Esophagus muscularis mucosa (tissue), 4 donors: ENCODE measurements around the gene PTPN1. TPM values are rescaled to one million over a fixed set of nuclear protein-coding genes. Genes with fewer than 3 reads are reported as not detected.
"Not testable (repeated sequence)": the region's sequence is repeated elsewhere in the genome, so short reads cannot be mapped to it uniquely, and the experiment has no call there.

Experiments used
- DNase-seq: peaks from one replicate; pipeline ENCODE4 v3.0.0-alpha.2; 2017; ENCODE audit errors: extremely low spot score
- H3K27ac ChIP-seq, 4 donors: fragments of 200-600 bp; sonication (generic); replicated peaks in 1 of 4; 1 replicate in 3 of 4; 2 replicates in 1 of 4; pipeline ENCODE4 v1.5.1; 2016 to 2019; ENCODE audit warnings: mild to moderate bottlenecking in 1 of 4
- H3K27me3 ChIP-seq, 4 donors: fragments of 200-600 bp; sonication (generic); one replicate each; pipeline versions ENCODE4 v1.5.1 to v1.6.0; 2016 to 2019
- H3K36me3 ChIP-seq, 4 donors: fragments of 200-600 bp; sonication (generic); one replicate each; pipeline ENCODE4 v1.5.1; 2016 to 2019
- H3K4me1 ChIP-seq, 4 donors: fragments of 200-600 bp; sonication (generic); one replicate each; pipeline ENCODE4 v1.5.1; 2016 to 2019
- H3K4me3 ChIP-seq, 4 donors: fragments of 200-600 bp; sonication (generic); 1 replicate in 2 of 4; 2 replicates in 2 of 4; pipeline ENCODE4 v1.5.1; 2016 to 2019; ENCODE audit warnings: mild to moderate bottlenecking in 4 of 4, moderate library complexity in 1 of 4
- H3K9me3 ChIP-seq, 4 donors: fragments of 200-600 bp; sonication (generic); 1 replicate in 3 of 4; 2 replicates in 1 of 4; pipeline ENCODE4 v1.5.1; 2016 to 2019
- EP300 ChIP-seq: sonication (generic); formaldehyde crosslinking; IDR thresholded peaks from one replicate; pipeline ENCODE4 v1.6.1; 2017; ENCODE audit warnings: antibody characterized with exemption
- POLR2A ChIP-seq: fragments of 450-650 bp; IDR thresholded peaks from one replicate; pipeline ENCODE4 v1.6.1; 2017; ENCODE audit warnings: antibody characterized with exemption, moderate library complexity, mild to moderate bottlenecking, low read depth
- POLR2AphosphoS5 ChIP-seq, 2 donors: sonication (generic); formaldehyde crosslinking; IDR thresholded peaks; one replicate each; pipeline ENCODE4 v1.6.1; 2017; ENCODE audit warnings: antibody characterized with exemption in 2 of 2
- WGBS: methylation state at CpG from one replicate; pipeline ENCODE4 v1.1.5; 2018; 5-methylcytosine and 5-hydroxymethylcytosine counted together
- intact Hi-C: fragments of 100-400 bp; cut with DNase I; formaldehyde crosslinking; loops from one replicate; pipeline ENCODE4 v1.15.1; 2023
- total RNA-seq, 4 donors: library from RNA; depleted of rRNA; stranded (reverse); fragments of >200 nt; gene quantifications; one replicate each; pipeline versions ENCODE4 v1.1.0 to v1.2.1, GENCODE V29; 2016
- TF ChIP-seq, protein P1 (sequence below), 3 experiments: fragments of 200-600 bp in 2 of 3; fragments of 450-650 bp in 1 of 3; sonication (generic) in 2 of 3; IDR thresholded peaks; one replicate each; pipeline ENCODE4 v1.5.1; 2017 to 2019; ENCODE audit warnings: antibody characterized with exemption in 3 of 3, mild to moderate bottlenecking in 2 of 3, moderate library complexity in 1 of 3

PTPN1 gene
- total RNA-seq, 4 donors from 2014 or later = 21.2 to 49.0 (median 41.0) TPM

DNA sequence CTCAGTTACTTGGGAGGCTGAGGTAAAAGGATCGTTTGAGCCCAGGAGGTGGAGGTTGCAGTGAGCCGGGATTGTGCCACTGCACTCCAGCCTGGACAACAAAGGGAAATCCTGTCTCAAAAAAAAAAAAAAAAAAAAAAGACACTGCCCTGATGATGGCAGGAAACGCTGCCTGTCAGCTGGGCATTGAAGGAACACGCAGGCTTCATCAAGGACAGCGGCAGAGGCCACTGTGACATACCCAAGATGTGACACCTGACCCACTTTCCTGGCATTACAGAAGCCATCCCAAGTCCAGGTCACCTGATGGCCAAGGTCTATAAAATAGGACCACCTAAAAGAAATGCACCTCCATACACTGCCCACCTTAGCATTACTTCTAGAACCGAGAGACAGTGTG, 105.2 kb downstream of the PTPN1 start:
- intact Hi-C loops = no loop called here
- Histone ChIP-seq H3K27ac (no peak overlapping the region), H3K9me3 (no peaks in the 10 kb centered on the region), H3K4me3 (no peak overlapping the region), H3K4me1 (peaks cover 0 to 6% (median 0%) of the 10 kb centered on the region in 4 donors), H3K36me3 (peaks cover 0 to 6% (median 2%) of the 10 kb centered on the region in 4 donors), H3K27me3 (no peaks in the 10 kb centered on the region)
- DNase-seq = no peak
- TF ChIP-seq POLR2A = no peak
- no peak for TF ChIP-seq EP300
- TF ChIP-seq, protein P1, sequence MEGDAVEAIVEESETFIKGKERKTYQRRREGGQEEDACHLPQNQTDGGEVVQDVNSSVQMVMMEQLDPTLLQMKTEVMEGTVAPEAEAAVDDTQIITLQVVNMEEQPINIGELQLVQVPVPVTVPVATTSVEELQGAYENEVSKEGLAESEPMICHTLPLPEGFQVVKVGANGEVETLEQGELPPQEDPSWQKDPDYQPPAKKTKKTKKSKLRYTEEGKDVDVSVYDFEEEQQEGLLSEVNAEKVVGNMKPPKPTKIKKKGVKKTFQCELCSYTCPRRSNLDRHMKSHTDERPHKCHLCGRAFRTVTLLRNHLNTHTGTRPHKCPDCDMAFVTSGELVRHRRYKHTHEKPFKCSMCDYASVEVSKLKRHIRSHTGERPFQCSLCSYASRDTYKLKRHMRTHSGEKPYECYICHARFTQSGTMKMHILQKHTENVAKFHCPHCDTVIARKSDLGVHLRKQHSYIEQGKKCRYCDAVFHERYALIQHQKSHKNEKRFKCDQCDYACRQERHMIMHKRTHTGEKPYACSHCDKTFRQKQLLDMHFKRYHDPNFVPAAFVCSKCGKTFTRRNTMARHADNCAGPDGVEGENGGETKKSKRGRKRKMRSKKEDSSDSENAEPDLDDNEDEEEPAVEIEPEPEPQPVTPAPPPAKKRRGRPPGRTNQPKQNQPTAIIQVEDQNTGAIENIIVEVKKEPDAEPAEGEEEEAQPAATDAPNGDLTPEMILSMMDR (IDR thresholded peaks at IDR 0.05) = no peak
- TF ChIP-seq POLR2AphosphoS5 (IDR thresholded peaks at IDR 0.05) = no peak
- 82% methylated on average over 6 of the region's 6 CpGs for WGBS

DNA sequence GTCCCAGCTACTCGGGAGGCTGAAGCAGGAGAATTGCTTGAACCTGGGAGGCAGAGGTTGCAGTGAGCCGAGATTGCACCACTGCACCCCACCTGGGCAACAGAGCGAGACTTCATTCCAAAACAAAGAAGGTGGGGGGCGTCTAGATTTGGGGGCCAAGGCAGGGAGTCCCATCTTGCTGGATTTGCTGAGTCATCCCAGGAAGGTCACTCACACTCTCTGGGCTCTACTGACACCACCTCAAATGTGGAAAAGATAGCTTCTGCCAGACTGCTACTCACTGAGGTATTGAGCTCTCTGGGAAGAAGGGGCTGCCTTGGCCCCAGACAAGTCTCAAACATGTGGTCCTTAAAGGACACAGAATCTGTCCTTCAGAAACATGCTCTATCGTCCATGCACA, 106.8 kb downstream of the PTPN1 start:
- Histone ChIP-seq H3K4me3 (no peak overlapping the region), H3K27me3 (no peaks in the 10 kb centered on the region), H3K9me3 (peaks cover 0 to 13% (median 11%) of the 10 kb centered on the region in 4 donors), H3K36me3 (peaks cover 0 to 6% (median 2%) of the 10 kb centered on the region in 4 donors), H3K27ac (no peak overlapping the region), H3K4me1 (no peaks in the 10 kb centered on the region)
- DNase-seq = no peak
- WGBS = 91% methylated on average over 5 of the region's 5 CpGs
- TF ChIP-seq POLR2AphosphoS5 (IDR thresholded peaks at IDR 0.05) (no peak), EP300 (no peak)
- TF ChIP-seq, protein P1 (IDR thresholded peaks at IDR 0.05) = no peak
- intact Hi-C loops = no loop called here

DNA sequence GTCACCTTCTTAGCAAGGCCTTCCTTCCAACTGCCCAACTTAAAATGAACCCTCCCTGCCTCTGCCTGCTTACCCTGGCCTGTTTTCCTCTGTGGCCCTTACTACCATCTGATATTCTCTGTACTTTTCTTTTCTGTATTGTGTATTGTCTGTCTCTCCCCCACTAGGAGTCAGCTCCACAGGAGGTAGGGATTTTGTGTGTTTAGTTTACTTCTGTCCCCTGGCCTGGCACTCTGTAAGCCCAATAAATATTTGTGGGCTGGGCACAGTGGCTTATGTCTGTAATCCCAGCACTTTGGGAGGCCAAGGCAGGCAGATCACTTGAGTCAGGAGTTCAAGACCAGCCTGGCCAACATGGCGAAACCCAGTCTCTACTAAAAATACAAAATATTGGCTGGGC, 108.4 kb downstream of the PTPN1 start:
- H3K4me3 ChIP-seq = no peak overlapping the region
- H3K4me1 ChIP-seq = no peaks in the 10 kb centered on the region
- peaks cover 0 to 13% (median 11%) of the 10 kb centered on the region in 4 donors for H3K9me3 ChIP-seq
- H3K36me3 ChIP-seq = peaks cover 0 to 8% (median 2%) of the 10 kb centered on the region in 4 donors
- no peak overlapping the region for H3K27ac ChIP-seq
- DNase-seq = no peak
- no peak for TF ChIP-seq POLR2AphosphoS5 (IDR thresholded peaks at IDR 0.05)
- TF ChIP-seq, protein P1 (IDR thresholded peaks at IDR 0.05) = no peak
- no peaks in the 10 kb centered on the region for H3K27me3 ChIP-seq
- 100% methylated on average over 1 of the region's 1 CpG for WGBS
- intact Hi-C loops = no loop called here

DNA sequence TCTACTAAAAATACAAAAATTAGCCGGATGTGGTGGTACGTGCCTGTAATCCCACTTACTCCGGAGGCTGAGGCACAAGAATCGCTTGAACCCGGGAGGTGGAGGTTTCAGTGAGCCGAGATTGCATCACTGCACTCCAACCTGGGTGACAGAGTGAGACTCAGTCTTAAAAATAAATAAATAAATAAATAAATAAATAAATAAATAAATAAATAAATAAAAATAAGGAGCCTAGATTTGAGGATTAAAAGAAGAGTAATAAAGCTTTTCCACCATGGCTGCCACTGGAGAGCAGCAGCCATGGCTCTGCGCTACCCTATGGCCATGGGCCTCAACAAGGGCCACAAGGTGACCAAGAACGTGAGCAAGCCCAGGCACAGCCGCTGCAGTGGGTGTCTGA, 110.3 kb downstream of the PTPN1 start:
- H3K4me3 ChIP-seq, H3K36me3 ChIP-seq, H3K4me1 ChIP-seq, intact Hi-C loops, DNase-seq, H3K27me3 ChIP-seq, H3K27ac ChIP-seq: not testable (repeated sequence)
- H3K9me3 ChIP-seq = peaks cover 0 to 13% (median 11%) of the 10 kb centered on the region in 4 donors
- WGBS = 93% methylated on average over 9 of the region's 9 CpGs

DNA sequence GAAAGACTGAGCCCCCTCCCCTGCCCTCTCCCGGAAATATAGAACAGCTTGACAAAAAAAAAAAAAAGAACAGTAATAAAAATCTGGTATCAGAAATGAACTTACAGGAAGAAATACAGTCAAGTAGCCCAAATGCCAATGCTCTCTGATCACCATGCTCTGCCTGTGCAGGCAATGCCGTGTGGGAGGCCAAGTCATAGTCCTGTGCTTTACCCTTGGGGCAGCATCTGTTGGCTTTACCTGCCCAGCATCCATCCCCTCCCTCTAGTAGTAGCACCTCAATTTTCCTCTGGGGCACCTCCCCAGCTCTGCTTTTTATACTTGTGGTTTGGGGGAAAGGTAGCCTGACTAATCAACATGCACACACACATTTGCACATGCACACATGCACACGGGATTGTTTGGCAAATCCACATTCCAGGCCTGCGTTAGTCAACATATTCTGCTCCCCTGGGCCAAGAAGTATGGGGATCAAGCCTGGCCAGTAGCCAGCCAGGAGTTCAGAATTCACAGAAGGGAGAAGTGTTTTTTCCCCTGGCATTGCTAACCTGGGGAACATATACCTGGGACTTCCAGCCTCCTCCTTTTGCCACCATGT, 111.0 kb downstream of the PTPN1 start:
- WGBS = 94% methylated on average over 4 of the region's 4 CpGs
- DNase-seq = no peak
- peaks cover 6 to 12% (median 8%) of the 10 kb centered on the region in 4 donors for H3K4me1 ChIP-seq
- intact Hi-C loops = no loop called here
- peaks cover 0 to 13% (median 11%) of the 10 kb centered on the region in 4 donors for H3K9me3 ChIP-seq
- no peaks in the 10 kb centered on the region for H3K27me3 ChIP-seq
- H3K4me3 ChIP-seq = no peak overlapping the region
- H3K27ac ChIP-seq = no peak overlapping the region
- TF ChIP-seq, protein P1 (IDR thresholded peaks at IDR 0.05) = no peak
- no peak for TF ChIP-seq POLR2A
- peaks cover 0 to 8% (median 2%) of the 10 kb centered on the region in 4 donors for H3K36me3 ChIP-seq
